Spinal cord (tissue), 10 donors: ENCODE data around the gene LSM14B. TPM values are rescaled to one million over a fixed set of nuclear protein-coding genes. Genes with fewer than 3 reads are reported as not detected.
"Not testable (repeated sequence)": the region's sequence is repeated elsewhere in the genome, so short reads cannot be mapped to it uniquely, and the experiment has no call there.

Source experiments
- DNase-seq, 6 donors: peaks; one replicate each; pipeline versions ENCODE4 v3.0.0 to v3.0.0-alpha.2; 2013 to 2015; ENCODE audit warnings: low spot score in 6 of 6, low read depth in 4 of 6
- H3K27ac ChIP-seq: one replicate; pipeline ENCODE4 v1.5.1; 2013; ENCODE audit warnings: low read depth, low read length, control low read depth
- H3K27me3 ChIP-seq: one replicate; pipeline ENCODE4 v1.6.1; 2013; ENCODE audit warnings: low read length; ENCODE audit not compliant: control insufficient read depth, insufficient read depth
- H3K36me3 ChIP-seq: one replicate; pipeline ENCODE4 v1.6.1; 2013; ENCODE audit warnings: low read length; ENCODE audit not compliant: control insufficient read depth, insufficient read depth
- H3K4me1 ChIP-seq: one replicate; pipeline ENCODE4 v1.6.1; 2013; ENCODE audit warnings: low read length; ENCODE audit not compliant: control insufficient read depth, insufficient read depth
- H3K4me3 ChIP-seq: one replicate; pipeline ENCODE4 v1.5.1; 2013; ENCODE audit warnings: low read depth, low read length, control low read depth
- H3K9me3 ChIP-seq: one replicate; pipeline ENCODE4 v1.6.1; 2013; ENCODE audit warnings: low read length; ENCODE audit not compliant: control insufficient read depth, insufficient read depth
- WGBS: methylation state at CpG from one replicate; pipeline ENCODE4 v1.1.5; 2013; ENCODE audit warnings: missing lambda C conversion rate; ENCODE audit not compliant: insufficient coverage; 5-methylcytosine and 5-hydroxymethylcytosine counted together
- long read RNA-seq, 4 donors: transcript quantifications; one replicate each; lab custom pipeline, GENCODE V29; 2026
- polyA plus RNA-seq, 2 donors: library from polyadenylated mRNA; unstranded; fragments of 120-200 nt; gene quantifications; one replicate each; pipeline ENCODE4 v1.2.1, GENCODE V29; 2013; ENCODE audit not compliant: insufficient read length in 2 of 2
- total RNA-seq, 2 donors: library from RNA; depleted of rRNA in 1 of 2; stranded (reverse); fragments of 120-200 nt in 1 of 2; fragments of >200 nt in 1 of 2; gene quantifications; one replicate each; pipeline versions ENCODE4 v1.2.3 to v1.2.4, GENCODE V29; 2013 to 2014
- donor health status: healthy.

The LSM14B gene
- total RNA-seq (10 to 100 TPM; 37.5 to 54.3 TPM), polyA plus RNA-seq (10 to 100 TPM; 89.9 to 94.2 TPM)
- long read RNA-seq, donor 1, partial matches to known transcripts = 6 of 21 reads
- long read RNA-seq, donor 1, other reads (novel, unspliced or antisense) = 11 of 21 reads
- long read RNA-seq, donor 2, transcript LSM14B-201 (9 exons, 2,548 nt) = major isoform, 5 of 16 reads
- long read RNA-seq, donor 2, partial matches to known transcripts = 11 of 16 reads
- long read RNA-seq, donor 2, other reads (novel, unspliced or antisense) = 0 of 16 reads
- long read RNA-seq, donor 3, partial matches to known transcripts = 0 of 2 reads
- long read RNA-seq, donor 3, other reads (novel, unspliced or antisense) = 0 of 2 reads
- long read RNA-seq, donor 4, partial matches to known transcripts = 1,566 of 1,589 reads
- long read RNA-seq, donor 4, other reads (novel, unspliced or antisense) = 21 of 1,589 reads

- under 1% methylated on average over 124 of the region's 124 CpGs for WGBS
- peak; percentile 86 to 99 (median 94) for DNase-seq
- Histone ChIP-seq H3K27ac (peak within 1 kb of the TSS; percentile 84), H3K9me3 (no peaks in the 10 kb centered on the region), H3K36me3 (peaks cover 27% of the 10 kb centered on the region), H3K27me3 (peaks cover 3% of the 10 kb centered on the region), H3K4me1 (peaks cover 31% of the 10 kb centered on the region), H3K4me3 (peak within 1 kb of the TSS; percentile 50)
These were observed at the start of gene LSM14B for GRCh38 chr20:62121776-62122653. TSS of gene LSM14B (plus strand) at chr20:62122475. CDS start at chr20:62122667, 192 bp downstream.

GRCh38 chr20:62073323-62073722 lies 49.0 kb upstream of the LSM14B start:
- H3K4me3 ChIP-seq = no peak overlapping the region
- WGBS = 96% methylated on average over 3 of the region's 5 CpGs
- H3K27me3 ChIP-seq = no peaks in the 10 kb centered on the region
- H3K27ac ChIP-seq = no peak overlapping the region
- peaks cover 4% of the 10 kb centered on the region for H3K9me3 ChIP-seq
- H3K36me3 ChIP-seq = no peaks in the 10 kb centered on the region
- no peaks in the 10 kb centered on the region for H3K4me1 ChIP-seq
- DNase-seq = no peak

- peaks cover 4% of the 10 kb centered on the region for H3K9me3 ChIP-seq
- no peaks in the 10 kb centered on the region for H3K36me3 ChIP-seq
- H3K4me1 ChIP-seq = no peaks in the 10 kb centered on the region
- H3K27me3 ChIP-seq = no peaks in the 10 kb centered on the region
- H3K27ac ChIP-seq = no peak overlapping the region
- H3K4me3 ChIP-seq = no peak overlapping the region
- no CpG with 5 or more reads among the region's 1 CpG for WGBS
- no peak for DNase-seq
These were observed 43.1 kb upstream of the LSM14B start for GRCh38 chr20:62079166-62079565.

GRCh38 chr20:62080249-62080990 lies 41.9 kb upstream of the LSM14B start:
- Histone ChIP-seq H3K4me1 (no peaks in the 10 kb centered on the region), H3K9me3 (peaks cover 2% of the 10 kb centered on the region), H3K4me3 (no peak overlapping the region), H3K27me3 (no peaks in the 10 kb centered on the region), H3K36me3 (no peaks in the 10 kb centered on the region), H3K27ac (no peak overlapping the region)
- DNase-seq = peak in 1 of 6 donors; percentile 11
- WGBS = 54% methylated on average over 13 of the region's 15 CpGs

GRCh38 chr20:62083312-62083711 lies 39.0 kb upstream of the LSM14B start:
- Histone ChIP-seq H3K36me3 (no peaks in the 10 kb centered on the region), H3K27ac (no peak overlapping the region), H3K9me3 (no peaks in the 10 kb centered on the region), H3K27me3 (peaks cover 2% of the 10 kb centered on the region), H3K4me3 (no peak overlapping the region), H3K4me1 (no peaks in the 10 kb centered on the region)
- 58% methylated on average over 5 of the region's 5 CpGs for WGBS
- DNase-seq = no peak

GRCh38 chr20:62084224-62084623 lies 38.1 kb upstream of the LSM14B start:
- not testable (repeated sequence) for H3K27ac ChIP-seq, H3K36me3 ChIP-seq, H3K4me1 ChIP-seq, H3K4me3 ChIP-seq, H3K27me3 ChIP-seq, H3K9me3 ChIP-seq, DNase-seq
- WGBS = 93% methylated on average over 3 of the region's 9 CpGs

GRCh38 chr20:62085206-62085605 lies 37.1 kb upstream of the LSM14B start:
- no peaks in the 10 kb centered on the region for H3K9me3 ChIP-seq
- H3K4me1 ChIP-seq = no peaks in the 10 kb centered on the region
- H3K27ac ChIP-seq = no peak overlapping the region
- H3K27me3 ChIP-seq = peaks cover 2% of the 10 kb centered on the region
- no peaks in the 10 kb centered on the region for H3K36me3 ChIP-seq
- WGBS = 67% methylated on average over 9 of the region's 9 CpGs
- H3K4me3 ChIP-seq = no peak overlapping the region
- DNase-seq = no peak

- DNase-seq = no peak
- Histone ChIP-seq H3K27me3 (peaks cover 2% of the 10 kb centered on the region), H3K4me1 (no peaks in the 10 kb centered on the region)
These were observed 35.0 kb upstream of the LSM14B start for GRCh38 chr20:62087227-62087626.

GRCh38 chr20:62087632-62088031 lies 34.6 kb upstream of the LSM14B start:
- no peak overlapping the region for H3K4me3 ChIP-seq
- H3K9me3 ChIP-seq = no peaks in the 10 kb centered on the region
- DNase-seq = no peak
- H3K27me3 ChIP-seq = peaks cover 2% of the 10 kb centered on the region
- WGBS = 94% methylated on average over 17 of the region's 17 CpGs
- no peak overlapping the region for H3K27ac ChIP-seq
- H3K36me3 ChIP-seq = no peaks in the 10 kb centered on the region
- no peaks in the 10 kb centered on the region for H3K4me1 ChIP-seq

More at GRCh38 chr20:62087227-62087626, 35.0 kb upstream of the LSM14B start:
- Histone ChIP-seq H3K27ac (no peak overlapping the region), H3K36me3 (no peaks in the 10 kb centered on the region), H3K9me3 (no peaks in the 10 kb centered on the region), H3K4me3 (no peak overlapping the region)
- WGBS = 44% methylated on average over 11 of the region's 11 CpGs
